ENCODE results near the gene CDK10.

CDK10 gene

GRCh38 chr16:89686520-89687091 is at the start of gene CDK10:
Gene CDK10 (plus strand): TSS chr16:89686689. CDS start chr16:89686711, 22 bp downstream.
- Histone ChIP-seq H3K9me3 (ENCODE audit: low read depth, low read length) (no peaks in the 10 kb centered on the region), H3K36me3 (ENCODE audit: insufficient read depth, low read length) (no peaks in the 10 kb centered on the region; the same call in 1 of the 2 replicates)

GRCh38 chr16:89637379-89637778 is 49.1 kb upstream of the CDK10 start:
- no peaks in the 10 kb centered on the region for H3K36me3 ChIP-seq (ENCODE audit: insufficient read depth, low read length)
- no peak overlapping the region for H3K9ac ChIP-seq (ENCODE audit: insufficient read length)
- no peak overlapping the region for H3K4me3 ChIP-seq
- no peak for TF ChIP-seq EZH2 (IDR thresholded peaks at IDR 0.05)
- no peak for TF ChIP-seq POLR2AphosphoS5 (IDR thresholded peaks at IDR 0.05; ENCODE audit: borderline replicate concordance, low read depth, low read length)
- TF ChIP-seq FOXP2 (optimal IDR thresholded peaks at IDR 0.05; ENCODE audit: control extremely low read depth, extremely low read length, insufficient read depth): no peak
- DNase-seq (ENCODE audit: low read depth, low spot score): no peak
- H3K9me3 ChIP-seq (ENCODE audit: low read depth, low read length): no peaks in the 10 kb centered on the region
- no peak overlapping the region for H3K27ac ChIP-seq

More at GRCh38 chr16:89686520-89687091, at the start of gene CDK10:
- peak within 1 kb of the TSS; percentile 85 for H3K4me3 ChIP-seq
- peak within 1 kb of the TSS; percentile 91 for H3K9ac ChIP-seq (ENCODE audit: insufficient read length)
- H3K27ac ChIP-seq: peak within 1 kb of the TSS; percentile 93
- DNase-seq (ENCODE audit: low read depth, low spot score): no peak
- TF ChIP-seq POLR2AphosphoS5 (IDR thresholded peaks at IDR 0.05; ENCODE audit: borderline replicate concordance, low read depth, low read length) (peak; percentile 84), FOXP2 (optimal IDR thresholded peaks at IDR 0.05; ENCODE audit: control extremely low read depth, extremely low read length, insufficient read depth) (no peak)

- DNase-seq (ENCODE audit: low read depth, low spot score): no peak
Measured at GRCh38 chr16:89638455-89638854, 48.0 kb upstream of the CDK10 start.

GRCh38 chr16:89639385-89639784 is 47.1 kb upstream of the CDK10 start:
- no peak for DNase-seq (ENCODE audit: low read depth, low spot score)
- H3K9me3 ChIP-seq (ENCODE audit: low read depth, low read length): no peaks in the 10 kb centered on the region
- H3K9ac ChIP-seq (ENCODE audit: insufficient read length): no peak overlapping the region
- H3K36me3 ChIP-seq (ENCODE audit: insufficient read depth, low read length): no peaks in the 10 kb centered on the region
- no peak overlapping the region for H3K4me3 ChIP-seq
- TF ChIP-seq POLR2AphosphoS5 (IDR thresholded peaks at IDR 0.05; ENCODE audit: borderline replicate concordance, low read depth, low read length) (no peak), FOXP2 (optimal IDR thresholded peaks at IDR 0.05; ENCODE audit: control extremely low read depth, extremely low read length, insufficient read depth) (no peak), EZH2 (IDR thresholded peaks at IDR 0.05) (no peak)
- H3K27ac ChIP-seq: no peak overlapping the region

More at GRCh38 chr16:89638455-89638854, 48.0 kb upstream of the CDK10 start:
- no peak overlapping the region for H3K4me3 ChIP-seq
- no peak overlapping the region for H3K27ac ChIP-seq
- no peak for TF ChIP-seq POLR2AphosphoS5 (IDR thresholded peaks at IDR 0.05; ENCODE audit: borderline replicate concordance, low read depth, low read length)
- no peak for TF ChIP-seq FOXP2 (optimal IDR thresholded peaks at IDR 0.05; ENCODE audit: control extremely low read depth, extremely low read length, insufficient read depth)
- TF ChIP-seq EZH2 (IDR thresholded peaks at IDR 0.05): no peak
- no peaks in the 10 kb centered on the region for H3K9me3 ChIP-seq (ENCODE audit: low read depth, low read length)
- H3K9ac ChIP-seq (ENCODE audit: insufficient read length): no peak overlapping the region
- H3K36me3 ChIP-seq (ENCODE audit: insufficient read depth, low read length): no peaks in the 10 kb centered on the region

- H3K9me3 ChIP-seq (ENCODE audit: low read depth, low read length): no peaks in the 10 kb centered on the region
- H3K9ac ChIP-seq (ENCODE audit: insufficient read length): no peak overlapping the region
- no peak for DNase-seq (ENCODE audit: low read depth, low spot score)
- TF ChIP-seq FOXP2 (optimal IDR thresholded peaks at IDR 0.05; ENCODE audit: control extremely low read depth, extremely low read length, insufficient read depth): no peak
- TF ChIP-seq EZH2 (IDR thresholded peaks at IDR 0.05): no peak
- TF ChIP-seq POLR2AphosphoS5 (IDR thresholded peaks at IDR 0.05; ENCODE audit: borderline replicate concordance, low read depth, low read length): no peak
- no peaks in the 10 kb centered on the region; the same call in 1 of the 2 replicates for H3K36me3 ChIP-seq (ENCODE audit: insufficient read depth, low read length)
- H3K4me3 ChIP-seq: no peak overlapping the region
- no peak overlapping the region for H3K27ac ChIP-seq
Measured at GRCh38 chr16:89641458-89642119, 44.9 kb upstream of the CDK10 start.

DNA sequence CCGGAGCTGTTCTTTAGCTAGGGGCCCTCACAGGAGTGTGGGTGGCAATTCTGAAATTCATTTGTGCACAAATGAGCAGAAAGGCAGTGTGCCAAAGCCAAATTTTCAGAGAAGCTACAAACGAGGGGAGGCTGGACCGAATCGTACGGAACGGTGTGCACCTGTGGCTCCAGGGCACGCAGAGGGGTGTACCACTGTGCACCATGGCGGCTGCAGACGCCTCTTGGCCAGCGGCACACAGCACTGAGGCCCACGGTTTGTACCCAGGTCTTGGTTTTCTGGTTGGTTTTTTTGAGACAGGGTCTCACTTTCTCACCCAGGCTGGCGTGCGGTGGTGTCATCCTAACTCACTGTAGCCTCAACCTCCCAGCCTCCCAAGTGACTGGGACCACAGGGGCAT is 43.9 kb upstream of the CDK10 start:
- H3K36me3 ChIP-seq (ENCODE audit: insufficient read depth, low read length): no peaks in the 10 kb centered on the region; the same call in 1 of the 2 replicates
- no peak overlapping the region for H3K9ac ChIP-seq (ENCODE audit: insufficient read length)
- DNase-seq (ENCODE audit: low read depth, low spot score): no peak
- TF ChIP-seq EZH2 (IDR thresholded peaks at IDR 0.05): no peak
- no peak for TF ChIP-seq FOXP2 (optimal IDR thresholded peaks at IDR 0.05; ENCODE audit: control extremely low read depth, extremely low read length, insufficient read depth)
- no peak for TF ChIP-seq POLR2AphosphoS5 (IDR thresholded peaks at IDR 0.05; ENCODE audit: borderline replicate concordance, low read depth, low read length)
- no peaks in the 10 kb centered on the region for H3K9me3 ChIP-seq (ENCODE audit: low read depth, low read length)
- H3K27ac ChIP-seq: no peak overlapping the region
- no peak overlapping the region for H3K4me3 ChIP-seq

- TF ChIP-seq POLR2AphosphoS5 (IDR thresholded peaks at IDR 0.05; ENCODE audit: borderline replicate concordance, low read depth, low read length) (no peak), EZH2 (IDR thresholded peaks at IDR 0.05) (no peak), FOXP2 (optimal IDR thresholded peaks at IDR 0.05; ENCODE audit: control extremely low read depth, extremely low read length, insufficient read depth) (no peak)
Measured at GRCh38 chr16:89643769-89644300, 42.7 kb upstream of the CDK10 start.

GRCh38 chr16:89645122-89645521 is 41.4 kb upstream of the CDK10 start:
- DNase-seq (ENCODE audit: low read depth, low spot score): no peak
- TF ChIP-seq FOXP2 (optimal IDR thresholded peaks at IDR 0.05; ENCODE audit: control extremely low read depth, extremely low read length, insufficient read depth) (no peak), EZH2 (IDR thresholded peaks at IDR 0.05) (no peak), POLR2AphosphoS5 (IDR thresholded peaks at IDR 0.05; ENCODE audit: borderline replicate concordance, low read depth, low read length) (no peak)
- H3K27ac ChIP-seq: no peak overlapping the region
- no peak overlapping the region for H3K9ac ChIP-seq (ENCODE audit: insufficient read length)
- no peak overlapping the region for H3K4me3 ChIP-seq
- H3K9me3 ChIP-seq (ENCODE audit: low read depth, low read length): no peaks in the 10 kb centered on the region
- no peaks in the 10 kb centered on the region; the same call in 1 of the 2 replicates for H3K36me3 ChIP-seq (ENCODE audit: insufficient read depth, low read length)

More at GRCh38 chr16:89643769-89644300, 42.7 kb upstream of the CDK10 start:
- Histone ChIP-seq H3K36me3 (ENCODE audit: insufficient read depth, low read length) (no peaks in the 10 kb centered on the region; the same call in 1 of the 2 replicates), H3K9ac (ENCODE audit: insufficient read length) (no peak overlapping the region), H3K4me3 (no peak overlapping the region), H3K27ac (no peak overlapping the region), H3K9me3 (ENCODE audit: low read depth, low read length) (no peaks in the 10 kb centered on the region)
- no peak for DNase-seq (ENCODE audit: low read depth, low spot score)

All from SK-N-MC (cell line).